SK-N-DZ (cell line): ENCODE data around the gene OGT.

Experiments used
- DNase-seq: peaks from one replicate; pipeline ENCODE4 v3.0.0-alpha.2; 2015; ENCODE audit warnings: low spot score
- small RNA-seq, 2 experiments: library from RNA; depleted of rRNA; stranded (forward); fragments of <200 nt; gene quantifications; one replicate each; pipeline ENCODE3, GENCODE V24; 2014

OGT gene

DNA sequence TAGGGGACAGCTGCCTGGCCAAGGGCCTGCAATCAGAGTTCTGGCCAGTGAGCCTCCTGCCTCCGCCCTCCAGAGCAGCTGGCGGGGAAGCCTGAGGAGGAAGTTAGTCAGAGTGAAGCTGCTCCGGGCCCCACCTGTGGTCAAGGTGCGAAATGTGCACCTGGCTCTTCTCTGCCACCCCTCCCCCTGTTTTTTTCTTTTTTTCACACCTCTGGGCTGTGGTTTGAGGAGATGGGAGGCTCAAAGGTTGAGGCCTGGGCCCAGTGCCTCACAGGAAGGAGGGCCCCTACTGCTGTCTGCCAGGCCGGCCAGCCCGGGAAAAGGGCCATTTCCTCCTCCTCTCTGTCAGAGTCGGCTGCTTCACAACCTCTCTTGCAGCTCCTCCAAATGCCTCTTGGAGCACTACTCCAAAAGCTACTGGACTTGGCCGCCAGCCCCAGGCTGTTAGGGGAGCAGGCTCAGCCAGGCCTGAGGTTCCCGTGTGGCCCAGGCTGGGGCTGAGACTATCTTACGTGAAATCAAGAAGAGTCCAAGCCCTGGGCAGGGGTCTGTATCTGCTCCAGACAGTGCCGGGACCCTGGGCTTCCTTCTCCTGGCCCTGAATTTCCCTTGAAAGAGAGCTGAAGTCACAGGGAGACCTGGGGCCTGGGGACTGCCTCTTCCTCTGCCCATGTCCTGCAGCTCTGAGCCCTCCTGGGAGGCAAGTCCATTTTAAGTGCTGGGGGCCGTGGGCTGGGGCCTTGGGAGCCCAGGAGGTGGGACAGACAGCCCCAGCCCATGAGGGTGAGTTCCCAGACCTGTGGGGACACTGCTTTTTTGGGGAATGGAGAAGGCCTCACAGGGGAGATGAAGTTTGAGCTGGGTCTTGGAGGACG lies 89.9 kb downstream of the OGT start:
- peak; percentile 61 for DNase-seq

DNA sequence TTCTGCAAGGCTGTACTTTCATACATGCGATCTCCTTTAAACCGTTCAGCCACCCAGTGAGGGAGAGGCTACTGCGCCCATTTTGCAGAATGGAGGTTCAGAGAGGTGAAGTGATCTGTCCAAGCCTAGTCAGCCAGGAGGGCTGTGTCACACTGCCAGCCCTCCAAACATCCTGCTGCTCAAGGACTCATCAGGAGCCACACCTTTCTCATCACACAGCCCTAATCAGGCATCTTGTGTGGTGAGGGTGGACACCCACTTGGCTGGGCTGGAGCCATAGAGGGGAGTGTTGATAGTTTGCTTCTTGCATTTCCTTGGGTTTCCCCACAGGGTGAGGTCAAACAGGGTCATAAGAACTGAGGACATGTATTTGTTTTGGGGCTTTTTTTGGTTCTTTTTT lies 90.8 kb downstream of the OGT start:
- DNase-seq = no peak

DNA sequence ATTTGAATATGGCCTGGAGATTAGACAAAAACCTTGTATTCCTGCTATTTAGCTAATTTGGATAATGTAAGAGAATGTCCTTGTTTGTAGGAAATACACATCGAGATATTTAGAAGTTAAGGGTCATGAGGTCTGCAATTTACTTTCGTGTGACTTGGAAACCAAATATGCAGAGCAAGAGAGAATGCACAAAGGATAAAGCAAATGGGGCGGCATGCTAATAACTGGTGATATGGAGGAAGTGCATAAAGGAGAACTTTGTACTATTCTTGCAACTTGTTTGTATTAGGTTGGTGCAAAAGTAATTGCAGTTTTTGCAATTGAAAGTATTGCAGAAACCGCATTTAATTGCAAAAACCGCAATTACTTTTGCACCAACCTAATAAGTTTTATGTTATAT lies 92.6 kb downstream of the OGT start:
- no peak for DNase-seq

Small RNA genes lying within 50 kb of the gene (small RNA-seq; reads per million reads assigned to genes)
- 0 reads per million in 2 experiments for gene RF00019
